Peyer's patch (tissue), 4 donors: ENCODE data around the gene KLHDC8A. TPM values are rescaled to one million over a fixed set of nuclear protein-coding genes. Genes with fewer than 3 reads are reported as not detected.
"Not testable (repeated sequence)": the region's sequence is repeated elsewhere in the genome, so short reads cannot be mapped to it uniquely, and the experiment has no call there.

ENCODE experiments used
- DNase-seq, 3 donors: peaks; one replicate each; pipeline ENCODE4 v3.0.0-alpha.2; 2017 to 2019
- H3K27ac ChIP-seq, 4 donors: fragments of 200-600 bp; sonication (generic); one replicate each; pipeline ENCODE4 v1.5.1; 2016 to 2019
- H3K27me3 ChIP-seq, 2 donors: fragments of 200-600 bp; sonication (generic); one replicate each; pipeline ENCODE4 v1.5.1; 2019
- H3K36me3 ChIP-seq, 3 donors: fragments of 200-600 bp; sonication (generic); one replicate each; pipeline ENCODE4 v1.5.1; 2016 to 2019
- H3K4me1 ChIP-seq, 4 donors: fragments of 200-600 bp; sonication (generic); one replicate each; pipeline ENCODE4 v1.5.1; 2016 to 2019
- H3K4me3 ChIP-seq, 4 donors: fragments of 200-600 bp; sonication (generic); 1 replicate in 3 of 4; 2 replicates in 1 of 4; pipeline ENCODE4 v1.5.1; 2016 to 2019; ENCODE audit warnings: mild to moderate bottlenecking in 1 of 4
- H3K9me3 ChIP-seq, 4 donors: fragments of 200-600 bp; sonication (generic); one replicate each; pipeline ENCODE4 v1.5.1; 2016 to 2019; ENCODE audit warnings: mild to moderate bottlenecking in 1 of 4
- POLR2A ChIP-seq, 2 donors: fragments of 450-650 bp; IDR thresholded peaks; one replicate each; pipeline ENCODE4 v1.5.1; 2017; ENCODE audit warnings: antibody characterized with exemption in 2 of 2, mild to moderate bottlenecking in 2 of 2, moderate library complexity in 2 of 2
- total RNA-seq, 4 donors: library from RNA; depleted of rRNA; stranded (reverse); fragments of >200 nt; gene quantifications; one replicate each; pipeline ENCODE4 v1.1.0, GENCODE V29; 2016
- TF ChIP-seq, protein P1 (sequence below), 6 experiments: fragments of 450-650 bp in 4 of 6; fragments of 200-600 bp in 2 of 6; sonication (generic) in 1 of 6; IDR thresholded peaks; one replicate each; pipeline ENCODE4 v1.5.1; 2017 to 2019; ENCODE audit warnings: antibody characterized with exemption in 6 of 6, mild to moderate bottlenecking in 3 of 6, moderate library complexity in 1 of 6

KLHDC8A gene
- total RNA-seq, 4 donors from 2014 or later = not detected

DNA sequence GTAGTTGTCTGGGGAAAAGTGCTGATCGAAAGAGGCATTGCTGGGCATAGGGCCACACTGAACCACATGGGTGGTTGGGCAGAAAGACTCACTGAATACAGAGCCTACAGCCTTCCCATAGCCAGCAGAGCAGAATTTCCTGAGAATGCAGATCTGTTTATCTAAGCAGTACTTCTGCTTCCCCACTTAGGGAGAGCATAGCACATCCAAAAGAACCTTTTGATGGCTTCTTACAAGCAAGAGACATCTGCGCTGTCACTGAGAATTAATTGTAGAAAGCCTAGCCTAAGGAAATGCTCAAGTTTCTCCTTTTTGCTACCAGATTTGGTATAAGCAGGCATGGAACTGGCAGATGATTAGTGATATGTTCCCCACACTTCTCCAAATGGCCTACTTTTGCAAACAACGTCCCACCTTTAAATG, 13.0 kb upstream of the KLHDC8A start:
- Histone ChIP-seq H3K27me3 (no peaks in the 10 kb centered on the region), H3K9me3 (no peaks in the 10 kb centered on the region), H3K4me1 (peaks cover 0 to 12% (median 0%) of the 10 kb centered on the region in 4 donors), H3K27ac (no peak overlapping the region), H3K36me3 (no peaks in the 10 kb centered on the region), H3K4me3 (no peak overlapping the region)
- DNase-seq = peak in 1 of 3 donors; percentile 11
- no peak for TF ChIP-seq POLR2A (IDR thresholded peaks at IDR 0.05)
- TF ChIP-seq, protein P1, sequence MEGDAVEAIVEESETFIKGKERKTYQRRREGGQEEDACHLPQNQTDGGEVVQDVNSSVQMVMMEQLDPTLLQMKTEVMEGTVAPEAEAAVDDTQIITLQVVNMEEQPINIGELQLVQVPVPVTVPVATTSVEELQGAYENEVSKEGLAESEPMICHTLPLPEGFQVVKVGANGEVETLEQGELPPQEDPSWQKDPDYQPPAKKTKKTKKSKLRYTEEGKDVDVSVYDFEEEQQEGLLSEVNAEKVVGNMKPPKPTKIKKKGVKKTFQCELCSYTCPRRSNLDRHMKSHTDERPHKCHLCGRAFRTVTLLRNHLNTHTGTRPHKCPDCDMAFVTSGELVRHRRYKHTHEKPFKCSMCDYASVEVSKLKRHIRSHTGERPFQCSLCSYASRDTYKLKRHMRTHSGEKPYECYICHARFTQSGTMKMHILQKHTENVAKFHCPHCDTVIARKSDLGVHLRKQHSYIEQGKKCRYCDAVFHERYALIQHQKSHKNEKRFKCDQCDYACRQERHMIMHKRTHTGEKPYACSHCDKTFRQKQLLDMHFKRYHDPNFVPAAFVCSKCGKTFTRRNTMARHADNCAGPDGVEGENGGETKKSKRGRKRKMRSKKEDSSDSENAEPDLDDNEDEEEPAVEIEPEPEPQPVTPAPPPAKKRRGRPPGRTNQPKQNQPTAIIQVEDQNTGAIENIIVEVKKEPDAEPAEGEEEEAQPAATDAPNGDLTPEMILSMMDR (IDR thresholded peaks at IDR 0.05) = no peak

DNA sequence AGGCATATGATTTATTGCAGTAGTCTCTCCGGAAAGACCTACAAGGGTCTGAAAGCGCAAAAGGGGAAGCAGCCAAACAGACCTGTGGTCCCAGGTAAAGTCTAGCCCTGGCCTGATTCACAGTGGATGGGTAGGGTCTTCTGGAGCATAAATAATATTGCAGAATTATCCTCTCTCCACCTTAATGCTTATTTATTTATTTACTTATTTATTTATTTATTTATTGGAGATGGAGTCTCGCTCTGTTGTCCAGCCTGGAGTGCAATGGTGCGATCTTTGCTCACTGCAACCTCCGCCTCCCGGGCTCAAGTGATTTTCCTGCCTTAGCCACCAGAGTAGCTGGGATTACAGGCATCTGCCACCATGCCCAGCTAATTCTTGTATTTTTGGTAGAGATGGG, 11.8 kb upstream of the KLHDC8A start:
- Histone ChIP-seq H3K27me3 (no peaks in the 10 kb centered on the region), H3K36me3 (no peaks in the 10 kb centered on the region), H3K4me1 (peaks cover 0 to 4% (median 0%) of the 10 kb centered on the region in 4 donors), H3K4me3 (no peak overlapping the region), H3K27ac (no peak overlapping the region), H3K9me3 (no peaks in the 10 kb centered on the region)
- TF ChIP-seq, protein P1 (IDR thresholded peaks at IDR 0.05) = no peak
- TF ChIP-seq POLR2A (IDR thresholded peaks at IDR 0.05) = no peak
- DNase-seq = peak in 1 of 3 donors; percentile 9

DNA sequence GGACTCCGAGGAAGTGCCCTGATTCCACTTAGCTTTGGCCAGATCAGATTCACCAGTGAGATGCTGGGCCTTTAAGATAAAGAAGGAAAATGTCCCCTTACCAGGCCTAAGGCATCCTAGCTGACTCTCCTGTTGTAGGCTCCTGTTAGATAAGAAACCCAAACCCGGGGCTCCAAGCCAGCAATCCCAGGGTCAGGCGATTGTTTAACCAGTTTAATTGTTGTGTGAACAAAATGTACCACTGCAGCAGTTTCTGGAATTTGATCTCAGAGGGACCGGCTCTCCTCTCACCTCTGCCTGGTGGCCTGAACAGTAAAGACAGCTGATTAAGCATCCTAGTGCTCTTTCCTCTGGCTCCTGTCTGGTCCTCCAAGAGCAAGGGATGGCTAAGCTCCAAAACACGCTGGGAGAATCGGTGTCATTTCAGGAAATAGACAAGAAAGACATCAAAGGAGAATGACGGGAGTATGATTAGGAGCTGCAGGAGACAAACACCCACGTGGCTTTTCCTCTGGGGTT, 9.3 kb upstream of the KLHDC8A start:
- no peak overlapping the region for H3K27ac ChIP-seq

DNA sequence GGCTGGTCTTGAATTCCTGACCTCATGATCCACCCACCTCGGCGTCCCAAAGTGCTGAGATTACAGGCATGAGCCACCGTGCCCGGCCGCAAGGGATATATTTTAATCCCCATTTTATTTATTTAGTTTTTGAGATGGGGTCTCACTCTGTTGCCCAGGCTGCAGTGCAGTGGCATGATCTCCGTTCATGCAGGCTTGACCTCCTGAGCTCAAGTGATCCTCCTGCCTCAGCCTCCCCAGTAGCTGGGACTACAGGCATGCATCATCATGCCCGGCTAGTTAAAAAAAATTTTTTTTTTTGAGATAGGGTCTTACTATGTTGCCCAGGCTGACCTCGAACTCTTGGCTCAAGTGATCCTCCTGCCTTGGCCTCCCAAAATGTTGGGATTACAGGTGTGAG, 8.4 kb upstream of the KLHDC8A start:
- not testable (repeated sequence) for H3K27me3 ChIP-seq, DNase-seq, H3K4me1 ChIP-seq, H3K9me3 ChIP-seq, H3K36me3 ChIP-seq, H3K27ac ChIP-seq, H3K4me3 ChIP-seq

More for the DNA sequence above, 9.3 kb upstream of the KLHDC8A start:
- Histone ChIP-seq H3K36me3 (no peaks in the 10 kb centered on the region), H3K4me3 (no peak overlapping the region), H3K27me3 (no peaks in the 10 kb centered on the region), H3K9me3 (no peaks in the 10 kb centered on the region), H3K4me1 (peaks cover 0 to 4% (median 0%) of the 10 kb centered on the region in 4 donors)
- TF ChIP-seq, protein P1 (IDR thresholded peaks at IDR 0.05) = no peak
- no peak for TF ChIP-seq POLR2A (IDR thresholded peaks at IDR 0.05)
- DNase-seq = peak in 2 of 3 donors; percentile 7 to 55

DNA sequence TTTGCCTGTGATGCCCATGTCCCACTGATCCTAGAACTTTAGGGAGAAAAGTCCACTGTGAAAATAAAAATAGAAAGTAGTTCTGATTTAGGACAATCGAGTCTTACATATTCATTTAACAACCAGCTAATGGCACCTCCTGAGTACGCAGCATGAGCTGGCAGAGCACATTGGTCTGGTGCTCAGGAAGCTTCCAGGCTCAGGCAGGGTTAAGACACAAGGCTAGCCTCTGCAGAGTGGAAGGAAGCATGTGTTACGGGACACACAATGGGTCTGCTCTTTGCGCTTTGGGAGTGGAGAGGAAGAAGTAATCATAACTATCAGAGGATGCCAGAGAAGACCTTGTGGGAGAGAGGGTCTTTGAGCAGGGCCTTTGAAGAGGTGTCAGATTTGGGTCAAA, 4.2 kb upstream of the KLHDC8A start:
- Histone ChIP-seq H3K9me3 (no peaks in the 10 kb centered on the region), H3K4me3 (no peak overlapping the region), H3K36me3 (no peaks in the 10 kb centered on the region), H3K27ac (no peak overlapping the region), H3K27me3 (no peaks in the 10 kb centered on the region), H3K4me1 (peaks cover 0 to 3% (median 0%) of the 10 kb centered on the region in 4 donors)
- DNase-seq = no peak
- TF ChIP-seq, protein P1 (IDR thresholded peaks at IDR 0.05) = no peak
- TF ChIP-seq POLR2A (IDR thresholded peaks at IDR 0.05) = no peak

DNA sequence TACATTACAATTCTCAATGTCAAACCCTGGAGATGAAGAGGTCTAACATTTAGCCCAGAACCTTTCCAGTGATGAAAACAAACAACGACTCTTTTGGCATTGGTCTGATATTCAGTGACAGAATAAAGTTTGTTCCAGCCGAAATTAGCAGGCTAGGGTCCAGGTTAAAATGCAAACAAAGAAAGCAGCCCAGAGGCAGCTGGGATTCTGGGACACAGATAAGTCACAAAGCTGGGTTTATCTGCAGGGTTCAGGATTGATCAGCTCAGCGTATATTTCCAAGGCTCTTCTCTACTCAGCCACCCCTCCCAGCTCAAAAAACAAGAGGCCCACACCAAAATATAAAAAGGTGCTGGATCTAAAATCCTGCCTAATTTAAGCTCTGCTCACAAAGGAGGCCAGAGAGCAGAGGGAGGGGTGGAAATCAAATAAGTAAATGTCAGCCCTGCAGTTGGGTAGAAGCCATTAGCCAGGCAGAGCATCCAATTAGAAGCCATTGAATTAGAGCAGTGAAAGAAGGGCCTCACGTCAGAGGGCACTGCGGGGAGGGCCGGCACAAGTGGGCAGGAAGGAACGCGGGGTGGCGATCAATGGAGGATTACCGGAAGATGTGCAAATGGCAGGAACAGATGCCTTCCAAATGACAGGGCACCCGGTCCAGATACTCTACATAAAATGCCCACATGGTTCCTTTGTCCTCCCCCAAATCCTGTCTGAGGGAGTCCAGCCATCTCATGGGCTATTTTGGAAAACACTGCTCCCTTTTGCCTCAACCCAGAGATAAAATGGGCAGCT, 3.2 kb upstream of the KLHDC8A start:
- Histone ChIP-seq H3K9me3 (no peaks in the 10 kb centered on the region), H3K27ac (no peak overlapping the region), H3K4me1 (peaks cover 0 to 7% (median 0%) of the 10 kb centered on the region in 4 donors), H3K27me3 (no peaks in the 10 kb centered on the region), H3K4me3 (no peak overlapping the region), H3K36me3 (no peaks in the 10 kb centered on the region)
- DNase-seq = no peak
- TF ChIP-seq, protein P1 (IDR thresholded peaks at IDR 0.05) = no peak
- TF ChIP-seq POLR2A (IDR thresholded peaks at IDR 0.05) = no peak
